Colonic mucosa (tissue), 4 donors: ENCODE measurements around the gene CACNA1H. TPM values are rescaled to one million over a fixed set of nuclear protein-coding genes. Genes with fewer than 3 reads are reported as not detected.

Source experiments
- DNase-seq: peaks from one replicate; pipeline ENCODE4 v3.0.0-alpha.2; 2020
- H3K27ac ChIP-seq: fragments of 200-600 bp; one replicate; pipeline ENCODE4 v1.8.0; 2021
- H3K27me3 ChIP-seq: fragments of 200-600 bp; one replicate; pipeline ENCODE4 v1.8.0; 2021
- H3K36me3 ChIP-seq: fragments of 200-600 bp; one replicate; pipeline ENCODE4 v1.8.0; 2021
- H3K4me1 ChIP-seq: fragments of 200-600 bp; one replicate; pipeline ENCODE4 v1.8.0; 2021; ENCODE audit warnings: mild to moderate bottlenecking
- H3K4me3 ChIP-seq: fragments of 200-600 bp; one replicate; pipeline ENCODE4 v1.8.0; 2021
- H3K9ac ChIP-seq, 2 donors: one replicate each; pipeline ENCODE4 v1.7.0; 2013; ENCODE audit warnings: control low read depth in 2 of 2, low read depth in 2 of 2, low read length in 2 of 2
- H3K9me3 ChIP-seq: fragments of 200-600 bp; one replicate; pipeline ENCODE4 v1.8.0; 2021
- CTCF ChIP-seq: fragments of 200-600 bp; IDR thresholded peaks from one replicate; pipeline ENCODE4 v1.8.0; 2022; ENCODE audit warnings: antibody characterized with exemption, mild to moderate bottlenecking
- intact Hi-C: fragments of 100-400 bp; cut with DNase I; formaldehyde crosslinking; loops from one replicate; pipeline ENCODE4 v1.14.1; 2022
- total RNA-seq, 2 donors: library from RNA; stranded (reverse); fragmentation: NEBNext Ultra II Directional in 1 of 2; extraction: Animal tissue kit (Norgen Biotek cat#: 25700) in 1 of 2; gene quantifications; one replicate each; pipeline ENCODE4 v1.2.1, GENCODE V29; 2021
- donor health status: healthy.
- donor health status: DM: no; HTN: no; CAD: no.
- donor health status: DM: no; HTN: no; CAD: no.

Gene CACNA1H
- total RNA-seq, 2 donors from 2014 or later = 2.1 to 14.6 TPM

- Histone ChIP-seq H3K9ac (no peak overlapping the region), H3K36me3 (no peaks in the 10 kb centered on the region), H3K4me1 (no peaks in the 10 kb centered on the region), H3K4me3 (no peak overlapping the region), H3K27ac (no peak overlapping the region), H3K9me3 (no peaks in the 10 kb centered on the region), H3K27me3 (peaks cover 37% of the 10 kb centered on the region)
- DNase-seq = no peak
- TF ChIP-seq CTCF = no peak
- intact Hi-C loops = no loop called here
These were observed 107.3 kb downstream of the CACNA1H start for GRCh38 chr16:1260101-1260680.

GRCh38 chr16:1261131-1261892 lies 108.4 kb downstream of the CACNA1H start:
- Histone ChIP-seq H3K9ac (no peak overlapping the region), H3K4me3 (no peak overlapping the region), H3K27ac (no peak overlapping the region), H3K4me1 (no peaks in the 10 kb centered on the region), H3K9me3 (no peaks in the 10 kb centered on the region), H3K27me3 (peaks cover 37% of the 10 kb centered on the region), H3K36me3 (no peaks in the 10 kb centered on the region)
- intact Hi-C loops = no loop called here
- no peak for DNase-seq
- TF ChIP-seq CTCF = no peak

- TF ChIP-seq CTCF = no peak
- Histone ChIP-seq H3K4me3 (no peak overlapping the region), H3K27me3 (peaks cover 37% of the 10 kb centered on the region), H3K9me3 (no peaks in the 10 kb centered on the region), H3K9ac (no peak overlapping the region), H3K36me3 (no peaks in the 10 kb centered on the region), H3K4me1 (no peaks in the 10 kb centered on the region), H3K27ac (no peak overlapping the region)
- intact Hi-C loops = no loop called here
- no peak for DNase-seq
These were observed 109.4 kb downstream of the CACNA1H start for GRCh38 chr16:1262210-1262845.

- DNase-seq = no peak
- intact Hi-C loops = no loop called here
- H3K4me1 ChIP-seq = no peaks in the 10 kb centered on the region
- H3K9me3 ChIP-seq = no peaks in the 10 kb centered on the region
- peaks cover 37% of the 10 kb centered on the region for H3K27me3 ChIP-seq
- no peak overlapping the region for H3K4me3 ChIP-seq
- H3K27ac ChIP-seq = no peak overlapping the region
- no peak for TF ChIP-seq CTCF
- no peak overlapping the region for H3K9ac ChIP-seq
- no peaks in the 10 kb centered on the region for H3K36me3 ChIP-seq
These were observed 109.9 kb downstream of the CACNA1H start for GRCh38 chr16:1262846-1263221.

GRCh38 chr16:1263591-1264344 lies 110.9 kb downstream of the CACNA1H start:
- H3K9me3 ChIP-seq = no peaks in the 10 kb centered on the region
- H3K4me1 ChIP-seq = no peaks in the 10 kb centered on the region
- H3K9ac ChIP-seq = no peak overlapping the region
- TF ChIP-seq CTCF = no peak
- no peak for DNase-seq
- H3K36me3 ChIP-seq = no peaks in the 10 kb centered on the region
- H3K4me3 ChIP-seq = no peak overlapping the region
- peaks cover 37% of the 10 kb centered on the region for H3K27me3 ChIP-seq
- no peak overlapping the region for H3K27ac ChIP-seq
- intact Hi-C loops = no loop called here
